Effector memory CD8-positive, alpha-beta T cell (primary cell): ENCODE measurements around the gene SMIM12.
"Not testable (repeated sequence)": the region's sequence is repeated elsewhere in the genome, so short reads cannot be mapped to it uniquely, and the experiment has no call there.

Source experiments
- ATAC-seq: fragments of 150-1000 bp; cut with Tn5 transposase; replicated peaks from 2 replicates; pipeline ENCODE4 v1.10.0; 2021; ENCODE audit warnings: mild to moderate bottlenecking, moderate library complexity
- DNase-seq, 3 experiments: peaks; one replicate each; pipeline ENCODE4 v3.0.0; 2021
- H3K27ac Mint-ChIP-seq, 2 donors: one replicate each; pipeline ENCODE4 v1.8.0; 2022; ENCODE audit warnings: mild to moderate bottlenecking in 2 of 2, mixed read lengths in 2 of 2, moderate library complexity in 2 of 2
- H3K27me3 Mint-ChIP-seq, 2 donors: one replicate each; pipeline ENCODE4 v1.8.0; 2022; ENCODE audit warnings: mixed read lengths in 2 of 2
- H3K36me3 Mint-ChIP-seq: one replicate; pipeline ENCODE4 v1.8.0; 2022; ENCODE audit warnings: mild to moderate bottlenecking, moderate library complexity, mixed read lengths; ENCODE audit not compliant: insufficient read depth
- H3K4me1 Mint-ChIP-seq, 2 donors: one replicate each; pipeline ENCODE4 v1.8.0; 2022; ENCODE audit warnings: low read depth in 2 of 2, mixed read lengths in 2 of 2
- H3K4me3 Mint-ChIP-seq, 2 donors: one replicate each; pipeline ENCODE4 v1.8.0; 2022; ENCODE audit warnings: mild to moderate bottlenecking in 2 of 2, mixed read lengths in 2 of 2, moderate library complexity in 2 of 2
- H3K9me3 Mint-ChIP-seq, 2 donors: one replicate each; pipeline ENCODE4 v1.8.0; 2022; ENCODE audit warnings: mixed read lengths in 2 of 2

Gene SMIM12

DNA sequence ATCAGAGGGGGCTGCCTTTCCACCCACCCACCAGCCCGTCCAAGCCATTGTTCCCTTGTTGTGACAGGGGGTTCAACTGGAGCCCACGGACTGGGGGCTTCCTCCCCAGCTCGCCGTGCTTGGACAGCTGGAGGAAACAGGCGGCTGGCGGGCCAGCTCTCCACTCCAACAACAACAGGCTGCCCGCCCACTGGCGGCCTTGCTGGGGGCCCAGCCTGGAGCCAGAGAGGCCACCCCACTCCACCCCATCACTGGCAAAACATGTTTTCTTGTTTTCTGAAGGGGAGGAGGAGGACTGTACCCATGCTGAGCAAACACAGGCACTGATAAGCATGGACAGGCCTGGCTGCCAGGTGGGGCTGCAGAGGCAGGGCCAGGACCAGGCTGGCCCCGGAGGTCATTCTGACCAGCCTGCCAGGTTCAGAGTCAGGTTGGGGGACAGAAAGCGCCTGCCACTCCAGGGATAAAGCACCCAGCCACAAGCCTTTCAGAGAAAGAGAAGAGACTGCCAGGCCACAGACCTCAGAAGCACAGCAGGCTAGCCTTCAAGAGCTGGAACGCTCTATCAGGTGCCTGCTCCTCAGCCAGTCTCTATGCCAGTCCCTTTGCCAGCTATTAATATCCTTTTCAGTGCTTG lies 34.0 kb downstream of the SMIM12 start:
- ATAC-seq (no peak), DNase-seq (no peak)
- Mint-ChIP-seq H3K27me3 (no peaks in the 10 kb centered on the region), H3K27ac (no peak overlapping the region), H3K4me1 (no peaks in the 10 kb centered on the region), H3K4me3 (no peak overlapping the region), H3K9me3 (no peaks in the 10 kb centered on the region), H3K36me3 (no peaks in the 10 kb centered on the region)

DNA sequence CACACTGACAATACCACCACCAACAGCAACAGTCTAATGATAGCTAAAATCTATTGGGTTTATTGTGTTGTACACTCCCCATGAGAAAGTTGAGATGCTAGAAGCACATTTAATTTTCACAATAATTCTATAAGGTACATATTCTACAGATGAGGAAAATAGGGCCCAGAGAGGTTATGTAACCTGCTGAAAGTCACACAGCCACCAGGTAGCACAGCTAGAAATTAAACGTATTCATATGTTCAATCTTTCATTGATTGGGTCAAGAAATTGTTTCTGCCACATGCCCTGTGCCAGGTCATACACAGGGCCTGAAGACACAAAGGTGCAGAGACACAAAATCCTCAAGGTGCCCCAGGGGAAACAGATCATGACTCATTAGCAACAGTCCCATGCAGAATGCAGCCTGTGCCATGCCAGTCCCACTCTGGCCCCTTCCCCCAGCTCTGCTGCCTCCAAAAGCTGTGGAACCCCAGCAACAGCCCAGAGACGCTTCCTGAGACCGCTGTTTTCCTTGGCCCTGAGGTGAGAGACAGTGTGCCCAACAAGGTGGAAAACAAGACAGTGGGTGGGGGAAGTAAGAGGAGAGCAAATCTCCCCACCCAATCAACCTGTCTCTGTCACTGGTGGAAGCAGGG lies 34.6 kb downstream of the SMIM12 start:
- H3K36me3 Mint-ChIP-seq: no peaks in the 10 kb centered on the region
- H3K9me3 Mint-ChIP-seq: no peaks in the 10 kb centered on the region
- no peak for DNase-seq
- H3K27ac Mint-ChIP-seq: peak overlapping the region in 1 of 2 donors; percentile 21
- H3K4me3 Mint-ChIP-seq: no peak overlapping the region
- ATAC-seq: no peak
- no peaks in the 10 kb centered on the region for H3K27me3 Mint-ChIP-seq
- H3K4me1 Mint-ChIP-seq: no peaks in the 10 kb centered on the region

DNA sequence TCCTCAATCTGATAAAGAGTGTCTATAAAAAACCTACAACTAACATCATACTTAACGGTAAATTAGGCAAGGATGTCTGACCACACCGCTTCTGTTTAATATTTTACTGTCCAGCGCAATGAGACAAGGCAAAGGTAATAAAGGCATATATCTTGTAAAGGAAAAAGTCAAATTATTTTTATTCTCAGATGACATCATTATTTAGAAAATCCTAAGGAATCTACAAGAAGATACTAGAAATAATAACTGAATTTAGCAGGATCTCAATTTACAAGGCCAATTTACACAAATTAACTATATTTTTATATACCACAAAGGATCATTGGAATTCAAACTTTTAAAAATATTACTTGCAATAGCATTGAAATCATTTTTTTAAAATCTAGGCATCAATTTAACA lies 37.3 kb downstream of the SMIM12 start:
- Mint-ChIP-seq H3K27me3 (no peaks in the 10 kb centered on the region), H3K9me3 (no peaks in the 10 kb centered on the region), H3K4me1 (no peaks in the 10 kb centered on the region), H3K4me3 (no peak overlapping the region), H3K27ac (no peak overlapping the region), H3K36me3 (no peaks in the 10 kb centered on the region)
- no peak for ATAC-seq
- DNase-seq: no peak

DNA sequence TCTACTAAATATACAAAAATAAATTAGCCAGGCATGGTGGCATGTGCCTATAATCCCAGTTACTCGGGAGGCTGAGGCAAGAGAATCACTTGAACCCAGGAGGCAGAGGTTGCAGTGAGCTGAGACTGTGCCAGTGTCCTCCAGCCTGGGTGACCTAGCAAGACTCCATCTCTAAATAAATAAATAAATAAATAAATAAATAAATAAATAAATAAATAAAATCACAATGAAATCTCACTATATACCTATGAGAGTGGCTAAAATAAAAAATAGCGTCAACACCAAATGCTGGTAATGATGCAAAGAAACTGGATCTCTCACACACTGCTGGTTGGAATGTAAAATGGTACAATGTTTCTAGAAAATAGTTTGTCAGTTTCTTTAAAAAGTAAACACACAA lies 40.7 kb downstream of the SMIM12 start:
- H3K9me3 Mint-ChIP-seq, H3K27me3 Mint-ChIP-seq, H3K27ac Mint-ChIP-seq, DNase-seq, H3K4me3 Mint-ChIP-seq, H3K36me3 Mint-ChIP-seq, ATAC-seq, H3K4me1 Mint-ChIP-seq: not testable (repeated sequence)

DNA sequence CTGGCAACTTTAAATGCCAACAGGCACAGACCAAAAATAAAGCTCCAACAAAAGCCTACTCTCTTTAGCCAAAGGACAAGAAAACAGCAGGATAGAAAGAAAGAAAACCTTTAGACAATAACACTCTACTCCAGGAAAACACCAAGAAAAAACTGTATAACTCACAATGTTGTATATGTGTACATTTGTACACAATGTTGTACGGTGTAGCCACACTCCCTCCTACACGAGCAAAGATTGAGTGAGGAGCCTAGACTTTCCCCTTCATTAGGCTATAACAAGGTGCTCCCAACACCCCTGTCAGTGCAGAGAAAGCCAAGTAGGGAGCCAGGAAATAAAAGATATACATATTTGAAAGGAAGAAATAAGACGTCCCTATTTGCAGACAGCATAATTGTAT lies 42.8 kb downstream of the SMIM12 start:
- Mint-ChIP-seq H3K27ac (no peak overlapping the region), H3K27me3 (no peaks in the 10 kb centered on the region), H3K9me3 (no peaks in the 10 kb centered on the region), H3K4me3 (no peak overlapping the region), H3K36me3 (peaks cover 2% of the 10 kb centered on the region), H3K4me1 (no peaks in the 10 kb centered on the region)
- no peak for ATAC-seq
- DNase-seq: no peak

DNA sequence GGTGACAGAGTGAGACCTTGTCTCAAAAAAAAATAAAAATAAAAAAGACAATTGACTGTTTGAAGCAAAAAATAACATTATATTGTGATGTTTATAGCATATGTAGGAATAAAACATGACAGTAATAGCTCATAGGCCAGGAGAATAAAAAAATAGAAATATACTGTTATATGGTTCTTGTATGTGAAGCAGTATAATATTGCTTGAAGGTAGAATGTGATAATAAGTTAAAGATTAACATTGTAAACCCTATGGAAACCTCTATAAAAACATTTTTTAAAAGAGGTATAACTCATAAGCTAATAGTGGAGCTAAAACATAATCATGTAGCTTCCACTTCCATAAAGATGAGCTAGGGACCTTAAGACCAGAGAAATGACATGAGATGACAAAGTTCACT lies 43.2 kb downstream of the SMIM12 start:
- no peak overlapping the region for H3K27ac Mint-ChIP-seq
- DNase-seq (no peak), ATAC-seq (no peak)
- no peaks in the 10 kb centered on the region for H3K9me3 Mint-ChIP-seq
- H3K27me3 Mint-ChIP-seq: no peaks in the 10 kb centered on the region
- H3K4me3 Mint-ChIP-seq: no peak overlapping the region
- H3K4me1 Mint-ChIP-seq: no peaks in the 10 kb centered on the region
- H3K36me3 Mint-ChIP-seq: peaks cover 2% of the 10 kb centered on the region

DNA sequence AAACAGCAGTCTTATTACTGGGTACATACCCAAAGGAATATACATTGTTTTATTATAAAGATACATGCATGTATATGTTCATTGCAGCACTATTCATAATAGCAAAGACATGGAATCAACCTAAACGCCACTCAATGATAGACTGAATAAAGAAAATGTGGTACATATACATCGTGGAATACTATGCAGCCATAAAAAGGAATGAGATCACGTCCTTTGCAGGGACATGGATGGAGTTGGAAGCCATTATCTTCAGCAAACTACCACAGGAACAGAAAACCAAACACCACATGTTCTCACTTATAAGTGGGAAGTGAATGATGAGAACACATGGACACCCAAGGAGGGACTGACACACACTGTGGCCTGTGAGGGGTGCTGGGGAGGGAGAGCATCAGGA lies 48.8 kb downstream of the SMIM12 start:
- H3K36me3 Mint-ChIP-seq: not testable (repeated sequence)

DNA sequence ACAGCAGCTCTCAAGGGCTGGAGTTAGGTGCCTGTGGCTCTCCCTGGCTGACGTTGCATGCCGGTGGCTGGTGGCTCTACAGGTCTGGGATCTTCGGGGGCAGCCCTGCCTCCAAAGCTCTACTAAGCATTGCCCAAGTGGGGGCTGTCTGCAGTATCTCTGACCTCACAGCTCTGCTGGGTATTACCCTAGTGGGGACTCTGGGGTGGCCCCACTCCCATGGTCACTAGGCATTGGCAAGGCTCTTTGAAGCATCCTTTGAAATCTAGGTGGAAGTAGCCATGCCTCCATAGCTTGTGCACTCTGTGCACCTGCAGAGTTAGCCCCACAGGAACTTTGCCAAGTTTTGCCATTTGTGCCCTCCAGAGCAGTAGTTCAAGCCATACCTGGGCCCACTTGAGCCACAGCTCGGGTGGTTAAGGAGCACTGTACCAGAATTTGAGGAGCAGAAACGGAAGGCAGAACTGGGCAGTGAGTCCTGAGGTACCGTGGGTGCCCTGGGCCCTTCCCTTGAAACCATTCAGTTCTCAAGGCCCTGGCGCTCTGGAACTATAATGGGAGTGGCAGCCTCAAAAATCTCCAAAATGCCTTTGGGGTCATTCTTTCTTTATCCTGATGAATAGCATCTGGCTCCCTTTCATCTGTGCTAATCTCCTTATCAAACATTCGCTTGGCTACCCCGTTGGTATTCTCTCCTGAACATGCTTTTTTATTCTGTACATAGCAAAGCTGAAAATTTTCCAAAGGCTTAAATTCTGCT lies 51.3 kb downstream of the SMIM12 start:
- Mint-ChIP-seq H3K27ac (no peak overlapping the region), H3K9me3 (no peaks in the 10 kb centered on the region), H3K4me1 (peaks cover 0 to 2% of the 10 kb centered on the region in 2 donors), H3K27me3 (no peaks in the 10 kb centered on the region), H3K36me3 (no peaks in the 10 kb centered on the region), H3K4me3 (no peak overlapping the region)
- no peak for ATAC-seq
- DNase-seq: no peak

More for the DNA sequence above, 48.8 kb downstream of the SMIM12 start:
- not testable (repeated sequence) for H3K4me3 Mint-ChIP-seq, H3K27ac Mint-ChIP-seq, ATAC-seq, H3K27me3 Mint-ChIP-seq, H3K4me1 Mint-ChIP-seq, DNase-seq, H3K9me3 Mint-ChIP-seq

DNA sequence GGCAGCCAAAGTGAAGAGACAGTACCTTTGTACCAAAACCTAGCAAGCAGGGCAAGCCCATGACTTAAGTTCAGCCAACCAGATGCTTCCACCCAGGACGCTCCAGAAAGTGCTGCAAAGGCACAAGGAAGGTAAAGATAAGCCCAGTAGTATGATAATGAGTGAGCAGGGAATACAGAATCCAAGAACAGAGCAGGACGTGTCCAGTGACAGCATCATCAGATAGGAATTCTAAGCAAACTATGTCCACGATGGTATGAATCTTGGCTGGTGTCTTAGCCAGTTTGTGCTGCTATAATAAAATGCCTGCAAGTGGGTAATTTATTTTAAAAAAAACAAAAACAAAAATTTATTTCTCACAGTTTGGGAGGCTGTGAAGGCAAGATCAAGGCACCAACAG lies 53.2 kb downstream of the SMIM12 start:
- DNase-seq (no peak), ATAC-seq (no peak)
- H3K4me1 Mint-ChIP-seq: peaks cover 0 to 2% of the 10 kb centered on the region in 2 donors
- no peaks in the 10 kb centered on the region for H3K9me3 Mint-ChIP-seq
- no peak overlapping the region for H3K27ac Mint-ChIP-seq
- no peaks in the 10 kb centered on the region for H3K27me3 Mint-ChIP-seq
- H3K4me3 Mint-ChIP-seq: no peak overlapping the region
- no peaks in the 10 kb centered on the region for H3K36me3 Mint-ChIP-seq

DNA sequence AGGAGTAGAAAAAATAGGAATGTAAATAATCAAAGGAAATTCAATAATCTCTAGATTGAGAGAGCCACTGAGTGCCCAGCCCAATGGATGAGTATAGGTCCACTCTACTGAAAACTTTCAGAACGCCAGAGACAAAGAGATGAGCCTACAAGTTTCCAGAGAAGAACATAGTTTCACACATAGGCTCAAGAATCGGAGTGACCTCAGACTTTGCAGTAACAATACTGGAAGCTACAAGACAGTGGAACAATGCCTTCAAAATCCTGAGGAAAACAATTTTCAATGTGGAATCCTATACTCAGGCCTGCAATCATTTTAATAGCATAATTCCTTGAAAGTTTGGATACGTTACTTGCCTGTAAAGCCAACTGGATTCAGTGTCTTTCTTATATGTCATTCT lies 55.8 kb downstream of the SMIM12 start:
- H3K9me3 Mint-ChIP-seq: no peaks in the 10 kb centered on the region
- no peak overlapping the region for H3K4me3 Mint-ChIP-seq
- no peak overlapping the region for H3K27ac Mint-ChIP-seq
- no peaks in the 10 kb centered on the region for H3K4me1 Mint-ChIP-seq
- H3K27me3 Mint-ChIP-seq: no peaks in the 10 kb centered on the region
- H3K36me3 Mint-ChIP-seq: peaks cover 4% of the 10 kb centered on the region
- ATAC-seq (no peak), DNase-seq (no peak)
